GM19239 (cell line): Measurements from ENCODE around the gene TAF1.
A peak's percentile ranks its signal among the peaks of the same experiment; 100 is the strongest.
"Not testable (repeated sequence)": the region's sequence is repeated elsewhere in the genome, so short reads cannot be mapped to it uniquely, and the experiment has no call there.

Experiments used
- DNase-seq: peaks from one replicate; pipeline ENCODE4 v3.0.0; 2011; ENCODE audit warnings: low spot score; ENCODE audit not compliant: insufficient read length
- FAIRE-seq: peaks from 2 replicates; lab custom pipeline; 2011; peaks lifted over from hg19 to GRCh38; lab: Jason Lieb, UNC

Gene TAF1

DNA sequence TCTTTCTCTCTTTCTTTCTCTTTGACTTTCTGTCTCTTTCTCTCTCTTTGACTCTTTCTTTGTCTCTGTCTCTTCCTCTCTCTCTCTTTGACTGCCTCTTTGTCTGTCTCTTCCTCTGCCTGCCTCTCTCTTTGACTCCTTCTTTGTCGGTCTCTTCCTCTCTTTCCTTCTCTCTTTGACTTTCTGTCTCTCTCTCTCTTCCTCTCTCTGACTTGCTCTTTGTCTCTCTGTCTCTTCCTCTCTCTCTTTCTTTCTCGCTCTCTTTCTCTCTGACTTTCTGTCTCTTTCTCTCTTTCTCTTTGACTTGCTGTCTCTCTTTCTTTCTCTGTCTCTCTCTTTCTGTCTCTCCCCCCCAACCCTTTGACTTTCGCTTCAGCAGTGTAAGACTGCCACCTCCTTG is 130.3 kb downstream of the TAF1 start:
- FAIRE-seq = no peak
- DNase-seq = no peak

DNA sequence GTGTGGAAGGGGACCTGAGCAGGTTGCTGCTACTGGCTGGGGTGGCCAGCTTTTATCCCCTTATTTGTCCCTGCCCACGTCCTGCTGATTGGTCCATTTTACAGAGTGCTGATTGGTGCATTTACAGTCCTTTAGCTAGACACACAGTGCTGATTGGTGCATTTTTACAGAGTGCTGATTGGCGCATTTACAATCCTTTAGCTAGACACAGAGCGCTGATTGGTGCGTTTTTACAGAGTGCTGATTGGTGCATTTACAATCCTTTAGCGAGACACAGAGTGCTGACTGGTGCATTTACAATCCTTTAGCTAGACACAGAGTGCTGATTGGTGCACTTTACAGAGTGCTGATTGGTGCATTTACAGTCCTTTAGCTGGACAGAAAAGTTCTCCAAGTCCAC is 135.9 kb downstream of the TAF1 start:
- not testable (repeated sequence) for DNase-seq, FAIRE-seq

DNA sequence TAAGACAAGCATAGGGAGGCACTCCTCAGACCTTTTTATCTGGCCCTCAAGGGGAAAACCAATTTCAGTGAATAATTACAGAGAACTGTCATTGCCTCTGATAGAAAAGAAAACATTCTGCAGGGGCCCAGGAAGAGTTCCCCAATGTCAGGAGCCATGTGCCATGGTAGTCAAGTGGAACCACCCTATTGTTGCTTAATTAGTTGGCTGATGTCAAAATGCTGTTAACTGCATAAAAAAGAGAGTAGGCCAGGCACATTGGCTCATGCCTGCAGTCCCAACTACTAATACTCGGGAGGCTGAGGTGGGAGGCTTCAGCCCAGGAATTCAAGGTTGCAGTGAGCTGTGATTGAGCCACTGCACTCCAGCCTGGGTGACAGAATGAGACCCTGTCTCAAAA is 138.2 kb downstream of the TAF1 start:
- FAIRE-seq = no peak
- no peak for DNase-seq

DNA sequence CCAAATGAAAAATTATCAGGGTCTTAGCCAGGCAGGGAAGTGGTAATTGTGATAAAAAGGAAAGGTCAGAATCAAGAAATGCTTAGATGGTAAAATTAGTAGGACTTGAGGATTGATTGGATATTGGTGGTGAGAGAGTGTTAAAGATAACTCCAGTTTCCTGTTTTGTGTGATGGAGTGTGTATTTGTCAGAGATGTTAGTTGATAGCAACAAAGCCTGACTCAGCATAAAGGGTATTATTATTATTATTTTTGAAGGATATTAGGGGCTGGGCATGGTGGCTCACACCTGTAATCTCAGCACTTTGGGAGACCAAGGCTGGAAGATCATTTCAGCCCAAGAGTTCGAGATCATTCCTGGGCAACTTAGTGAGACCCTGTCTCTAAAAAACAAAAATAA is 143.1 kb downstream of the TAF1 start:
- no peak for DNase-seq
- no peak for FAIRE-seq

DNA sequence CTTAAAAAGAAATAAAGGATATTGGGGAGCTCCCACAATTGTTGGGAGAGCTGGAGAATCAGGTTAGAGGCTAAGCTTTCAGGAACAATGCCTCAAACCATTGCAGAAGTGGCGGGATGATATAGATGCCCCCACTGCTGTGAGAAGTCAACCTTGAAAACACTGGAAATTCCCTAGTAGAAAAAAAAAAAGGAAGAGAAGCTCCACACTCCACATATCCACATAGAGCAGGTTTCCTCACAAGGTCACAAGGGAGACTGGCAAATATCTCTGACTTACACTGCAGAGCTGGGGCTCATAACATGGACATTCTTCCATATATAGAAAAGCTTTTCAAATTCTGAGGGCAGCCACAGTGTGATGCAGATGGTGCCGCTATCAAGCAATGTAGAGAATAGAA is 144.0 kb downstream of the TAF1 start:
- DNase-seq = no peak
- no peak for FAIRE-seq

DNA sequence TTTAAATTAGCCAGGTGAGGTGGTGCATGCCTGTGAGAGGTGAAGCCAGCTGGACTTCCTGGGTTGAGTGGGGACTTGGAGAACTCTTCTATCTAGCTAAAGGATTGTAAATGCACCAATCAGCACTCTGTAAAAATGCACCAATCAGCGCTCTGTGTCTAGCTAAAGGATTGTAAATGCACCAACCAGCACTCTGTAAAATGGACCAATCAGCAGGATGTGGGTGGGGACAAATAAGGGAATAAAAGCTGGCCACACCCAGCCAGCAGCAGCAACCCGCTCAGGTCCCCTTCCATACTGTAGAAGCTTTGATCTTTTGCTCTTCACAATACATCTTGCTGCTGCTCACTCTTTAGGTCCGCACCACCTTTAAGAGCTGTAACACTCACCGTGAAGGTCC is 147.6 kb downstream of the TAF1 start:
- not testable (repeated sequence) for DNase-seq, FAIRE-seq

DNA sequence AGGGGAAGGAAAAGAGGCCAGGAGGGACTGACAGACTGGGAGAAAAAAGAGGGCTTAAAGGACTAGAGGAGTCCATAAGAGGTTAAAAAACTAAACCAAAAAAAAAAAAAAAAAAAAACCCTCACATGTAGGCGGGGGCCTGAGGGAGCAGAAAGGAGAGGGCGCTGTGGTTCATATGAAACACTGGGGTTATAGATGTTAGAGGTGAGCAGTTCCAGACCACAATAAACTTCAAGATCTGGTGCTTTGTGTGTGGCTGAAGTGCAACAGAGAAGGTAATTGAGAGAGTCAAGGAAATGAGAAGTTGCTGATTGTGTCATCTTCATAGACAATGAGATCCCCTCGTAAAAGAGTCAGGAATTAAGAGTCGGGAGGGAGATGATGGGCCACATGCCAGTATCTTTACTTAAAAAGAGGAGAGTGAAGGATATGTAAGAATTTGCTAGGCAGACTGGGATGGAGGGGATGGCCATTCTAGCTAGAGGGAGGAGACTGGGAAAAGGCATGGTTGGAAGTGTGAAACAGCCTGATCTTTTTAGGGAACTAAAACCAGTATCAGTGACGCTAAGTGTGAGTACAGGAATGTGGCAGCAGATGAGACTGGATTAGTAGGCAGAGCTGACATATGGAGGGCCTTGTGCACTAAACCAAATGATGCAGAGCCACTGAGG is 148.3 kb downstream of the TAF1 start:
- FAIRE-seq (peak; percentile 80), DNase-seq (no peak)

DNA sequence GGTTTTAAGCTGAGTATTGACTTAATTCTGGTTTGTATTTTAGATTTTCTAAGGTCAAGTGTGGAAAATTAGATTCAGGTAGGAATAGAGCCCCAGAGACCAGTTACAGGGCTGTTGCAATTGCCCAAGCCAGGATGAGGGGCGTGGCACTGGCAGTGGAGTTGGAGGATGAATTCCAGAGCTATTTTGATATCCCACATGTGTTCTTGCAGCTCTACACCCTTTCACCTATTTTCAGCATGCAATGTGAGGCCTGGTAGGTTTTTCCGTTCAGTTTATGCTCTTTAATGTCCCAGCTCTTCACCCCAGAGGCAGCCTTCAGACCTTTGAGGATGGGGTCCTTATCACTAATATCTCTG is 148.9 kb downstream of the TAF1 start:
- FAIRE-seq = no peak
- no peak for DNase-seq
